Ishikawa (cell line): Measurements from ENCODE around the gene IL6R.

Source experiments
- CEBPB ChIP-seq: IDR thresholded peaks from 2 replicates; pipeline ENCODE4 v1.6.1; 2012
- CREB1 ChIP-seq: IDR thresholded peaks from 2 replicates; pipeline ENCODE4 v1.6.1; 2012; ENCODE audit warnings: low read depth
- EGR1 ChIP-seq: IDR thresholded peaks from 2 replicates; pipeline ENCODE4 v1.6.1; 2012
- EP300 ChIP-seq: IDR thresholded peaks from 2 replicates; pipeline ENCODE4 v1.6.1; 2012; ENCODE audit warnings: borderline replicate concordance
- FOXM1 ChIP-seq: IDR thresholded peaks from 2 replicates; pipeline ENCODE4 v1.6.1; 2012; ENCODE audit warnings: low read depth, borderline replicate concordance
- MAX ChIP-seq: IDR thresholded peaks from 2 replicates; pipeline ENCODE4 v1.6.1; 2012
- NFIC ChIP-seq: IDR thresholded peaks from 2 replicates; pipeline ENCODE4 v1.6.1; 2012
- RAD21 ChIP-seq: IDR thresholded peaks from 2 replicates; pipeline ENCODE4 v1.6.1; 2012; ENCODE audit warnings: low read depth
- TAF1 ChIP-seq: IDR thresholded peaks from 2 replicates; pipeline ENCODE4 v1.6.1; 2012; ENCODE audit warnings: low read depth, mild to moderate bottlenecking
- TCF12 ChIP-seq: IDR thresholded peaks from 2 replicates; pipeline ENCODE4 v1.6.1; 2012; ENCODE audit warnings: low read depth
- TEAD4 ChIP-seq: IDR thresholded peaks from 2 replicates; pipeline ENCODE4 v1.6.1; 2012
- YY1 ChIP-seq: IDR thresholded peaks from 2 replicates; pipeline ENCODE4 v1.6.1; 2012; ENCODE audit warnings: low read depth
- ZBTB7A ChIP-seq: IDR thresholded peaks from 2 replicates; pipeline ENCODE4 v1.6.1; 2012; ENCODE audit warnings: low read depth
- TF ChIP-seq, protein P1 (sequence below): IDR thresholded peaks from 2 replicates; pipeline ENCODE4 v1.6.1; 2012
- TF ChIP-seq, protein P2 (sequence below): IDR thresholded peaks from 2 replicates; pipeline ENCODE4 v1.6.1; 2012; ENCODE audit warnings: low read depth, mild to moderate bottlenecking

IL6R gene

GRCh38 chr1:154429118-154429517 is 24.0 kb downstream of the IL6R start:
- TF ChIP-seq ZBTB7A (no peak), YY1 (no peak), EP300 (no peak), FOXM1 (no peak), EGR1 (no peak), CEBPB (no peak), CREB1 (no peak), RAD21 (no peak), NFIC (no peak), TCF12 (no peak)
- TF ChIP-seq, protein P1, sequence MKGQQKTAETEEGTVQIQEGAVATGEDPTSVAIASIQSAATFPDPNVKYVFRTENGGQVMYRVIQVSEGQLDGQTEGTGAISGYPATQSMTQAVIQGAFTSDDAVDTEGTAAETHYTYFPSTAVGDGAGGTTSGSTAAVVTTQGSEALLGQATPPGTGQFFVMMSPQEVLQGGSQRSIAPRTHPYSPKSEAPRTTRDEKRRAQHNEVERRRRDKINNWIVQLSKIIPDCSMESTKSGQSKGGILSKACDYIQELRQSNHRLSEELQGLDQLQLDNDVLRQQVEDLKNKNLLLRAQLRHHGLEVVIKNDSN: no peak
- TF ChIP-seq, protein P2, sequence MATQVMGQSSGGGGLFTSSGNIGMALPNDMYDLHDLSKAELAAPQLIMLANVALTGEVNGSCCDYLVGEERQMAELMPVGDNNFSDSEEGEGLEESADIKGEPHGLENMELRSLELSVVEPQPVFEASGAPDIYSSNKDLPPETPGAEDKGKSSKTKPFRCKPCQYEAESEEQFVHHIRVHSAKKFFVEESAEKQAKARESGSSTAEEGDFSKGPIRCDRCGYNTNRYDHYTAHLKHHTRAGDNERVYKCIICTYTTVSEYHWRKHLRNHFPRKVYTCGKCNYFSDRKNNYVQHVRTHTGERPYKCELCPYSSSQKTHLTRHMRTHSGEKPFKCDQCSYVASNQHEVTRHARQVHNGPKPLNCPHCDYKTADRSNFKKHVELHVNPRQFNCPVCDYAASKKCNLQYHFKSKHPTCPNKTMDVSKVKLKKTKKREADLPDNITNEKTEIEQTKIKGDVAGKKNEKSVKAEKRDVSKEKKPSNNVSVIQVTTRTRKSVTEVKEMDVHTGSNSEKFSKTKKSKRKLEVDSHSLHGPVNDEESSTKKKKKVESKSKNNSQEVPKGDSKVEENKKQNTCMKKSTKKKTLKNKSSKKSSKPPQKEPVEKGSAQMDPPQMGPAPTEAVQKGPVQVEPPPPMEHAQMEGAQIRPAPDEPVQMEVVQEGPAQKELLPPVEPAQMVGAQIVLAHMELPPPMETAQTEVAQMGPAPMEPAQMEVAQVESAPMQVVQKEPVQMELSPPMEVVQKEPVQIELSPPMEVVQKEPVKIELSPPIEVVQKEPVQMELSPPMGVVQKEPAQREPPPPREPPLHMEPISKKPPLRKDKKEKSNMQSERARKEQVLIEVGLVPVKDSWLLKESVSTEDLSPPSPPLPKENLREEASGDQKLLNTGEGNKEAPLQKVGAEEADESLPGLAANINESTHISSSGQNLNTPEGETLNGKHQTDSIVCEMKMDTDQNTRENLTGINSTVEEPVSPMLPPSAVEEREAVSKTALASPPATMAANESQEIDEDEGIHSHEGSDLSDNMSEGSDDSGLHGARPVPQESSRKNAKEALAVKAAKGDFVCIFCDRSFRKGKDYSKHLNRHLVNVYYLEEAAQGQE: no peak

- TF ChIP-seq YY1 (no peak), TEAD4 (no peak), TAF1 (no peak), FOXM1 (no peak), CREB1 (no peak), EP300 (no peak)
- TF ChIP-seq, protein P1: no peak
- TF ChIP-seq, protein P2: no peak
Measured at GRCh38 chr1:154429841-154430611, 24.9 kb downstream of the IL6R start.

- TF ChIP-seq NFIC (no peak), ZBTB7A (no peak), CEBPB (no peak), FOXM1 (no peak), TEAD4 (no peak), EGR1 (no peak), TAF1 (no peak), TCF12 (no peak), CREB1 (no peak), MAX (no peak), EP300 (no peak), RAD21 (no peak), YY1 (no peak)
- TF ChIP-seq, protein P2: no peak
- TF ChIP-seq, protein P1: no peak
Measured at GRCh38 chr1:154430903-154431302, 25.8 kb downstream of the IL6R start.

GRCh38 chr1:154431586-154432373 is 26.6 kb downstream of the IL6R start:
- TF ChIP-seq MAX (peak; percentile 53), EP300 (peak; percentile 69; the same call in 1 of the 2 replicates), YY1 (no peak), TAF1 (no peak), TCF12 (peak; percentile 67; the same call in 1 of the 2 replicates), NFIC (peak; percentile 21; the same call in 1 of the 2 replicates), CREB1 (no peak), TEAD4 (peak; percentile 76), CEBPB (no peak; the same call in 1 of the 2 replicates)
